ENCODE results near the gene ZNF593. TPM values are rescaled to one million over a fixed set of nuclear protein-coding genes. Genes with fewer than 3 reads are reported as not detected.

Gene ZNF593
- total RNA-seq, 2 donors from 2014 or later, result 12.8 to 30.5 TPM

DNA sequence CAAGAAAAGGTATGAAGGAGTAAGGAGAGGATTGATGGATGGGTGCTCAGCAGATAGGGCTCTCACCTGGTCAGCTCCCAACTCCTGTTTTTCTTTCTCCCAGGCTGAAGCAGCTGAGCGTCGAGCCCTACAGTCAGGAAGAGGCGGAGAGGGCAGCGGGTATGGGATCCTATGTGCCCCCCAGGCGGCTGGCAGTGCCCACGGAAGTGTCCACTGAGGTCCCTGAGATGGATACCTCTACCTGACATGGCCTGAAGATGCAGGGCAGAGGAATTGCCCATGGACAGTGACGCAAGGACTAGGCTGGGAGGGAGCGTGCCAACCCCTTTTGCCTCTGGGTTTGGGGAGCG, 739 bp downstream of the ZNF593 start:
- H3K4me1 ChIP-seq, result peaks cover 0 to 16% of the 10 kb centered on the region in 2 donors
- TF ChIP-seq, protein P1, sequence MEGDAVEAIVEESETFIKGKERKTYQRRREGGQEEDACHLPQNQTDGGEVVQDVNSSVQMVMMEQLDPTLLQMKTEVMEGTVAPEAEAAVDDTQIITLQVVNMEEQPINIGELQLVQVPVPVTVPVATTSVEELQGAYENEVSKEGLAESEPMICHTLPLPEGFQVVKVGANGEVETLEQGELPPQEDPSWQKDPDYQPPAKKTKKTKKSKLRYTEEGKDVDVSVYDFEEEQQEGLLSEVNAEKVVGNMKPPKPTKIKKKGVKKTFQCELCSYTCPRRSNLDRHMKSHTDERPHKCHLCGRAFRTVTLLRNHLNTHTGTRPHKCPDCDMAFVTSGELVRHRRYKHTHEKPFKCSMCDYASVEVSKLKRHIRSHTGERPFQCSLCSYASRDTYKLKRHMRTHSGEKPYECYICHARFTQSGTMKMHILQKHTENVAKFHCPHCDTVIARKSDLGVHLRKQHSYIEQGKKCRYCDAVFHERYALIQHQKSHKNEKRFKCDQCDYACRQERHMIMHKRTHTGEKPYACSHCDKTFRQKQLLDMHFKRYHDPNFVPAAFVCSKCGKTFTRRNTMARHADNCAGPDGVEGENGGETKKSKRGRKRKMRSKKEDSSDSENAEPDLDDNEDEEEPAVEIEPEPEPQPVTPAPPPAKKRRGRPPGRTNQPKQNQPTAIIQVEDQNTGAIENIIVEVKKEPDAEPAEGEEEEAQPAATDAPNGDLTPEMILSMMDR (IDR thresholded peaks at IDR 0.05), result no peak
- H3K27me3 ChIP-seq, result no peaks in the 10 kb centered on the region
- H3K36me3 ChIP-seq, result no peaks in the 10 kb centered on the region
- H3K9me3 ChIP-seq, result no peaks in the 10 kb centered on the region
- DNase-seq (ENCODE audit: low spot score), result no peak
- H3K27ac ChIP-seq, result peak overlapping the region; percentile 74 to 79
- H3K4me3 ChIP-seq, result peak overlapping the region; percentile 67 to 76

GRCh38 chr1:26171084-26172072, 1.7 kb downstream of the ZNF593 start, which contains the start of gene ZNF593OS:
Gene ZNF593OS (minus strand): TSS chr1:26171832. CDS start chr1:26171661, 171 bp downstream.
- no peaks in the 10 kb centered on the region for H3K36me3 ChIP-seq
- no peaks in the 10 kb centered on the region for H3K9me3 ChIP-seq
- TF ChIP-seq, protein P1 (IDR thresholded peaks at IDR 0.05), result no peak
- H3K27ac ChIP-seq, result no peak within 1 kb of the TSS
- H3K4me3 ChIP-seq, result peak within 1 kb of the TSS in 1 of 2 donors; percentile 67
- H3K4me1 ChIP-seq, result peaks cover 0 to 16% of the 10 kb centered on the region in 2 donors
- DNase-seq (ENCODE audit: low spot score), result no peak
- H3K27me3 ChIP-seq, result no peaks in the 10 kb centered on the region

- Histone ChIP-seq H3K36me3 (no peaks in the 10 kb centered on the region), H3K4me1 (peaks cover 0 to 8% of the 10 kb centered on the region in 2 donors), H3K4me3 (no peak overlapping the region), H3K9me3 (no peaks in the 10 kb centered on the region), H3K27me3 (no peaks in the 10 kb centered on the region), H3K27ac (no peak overlapping the region)
- DNase-seq (ENCODE audit: low spot score), result no peak
- TF ChIP-seq, protein P1 (IDR thresholded peaks at IDR 0.05), result no peak
Observed at GRCh38 chr1:26175346-26175745, 5.6 kb downstream of the ZNF593 start.

- Histone ChIP-seq H3K4me1 (no peaks in the 10 kb centered on the region), H3K36me3 (no peaks in the 10 kb centered on the region), H3K9me3 (no peaks in the 10 kb centered on the region), H3K4me3 (no peak within 1 kb of the TSS), H3K27me3 (no peaks in the 10 kb centered on the region), H3K27ac (no peak within 1 kb of the TSS)
- DNase-seq (ENCODE audit: low spot score), result no peak
- TF ChIP-seq, protein P1 (IDR thresholded peaks at IDR 0.05), result no peak
Observed at GRCh38 chr1:26177182-26177684, 7.5 kb downstream of the ZNF593 start, which contains the start of gene CNKSR1. Gene CNKSR1 (plus strand): TSS chr1:26177491. CDS start chr1:26177548, 57 bp downstream.

GRCh38 chr1:26180010-26180506, 10.3 kb downstream of the ZNF593 start:
- Histone ChIP-seq H3K27me3 (no peaks in the 10 kb centered on the region), H3K27ac (no peak overlapping the region), H3K36me3 (no peaks in the 10 kb centered on the region), H3K9me3 (no peaks in the 10 kb centered on the region), H3K4me1 (no peaks in the 10 kb centered on the region), H3K4me3 (no peak overlapping the region)
- TF ChIP-seq, protein P1 (IDR thresholded peaks at IDR 0.05), result no peak
- no peak for DNase-seq (ENCODE audit: low spot score)
